Activated T-helper 1 cell treated with anti-CD3 and anti-CD28 coated beads, Interleukin-2, amount 50 U/mL, for 16 hours (primary cell): ENCODE measurements around the gene MRPS22.

Experiments used
- DNase-seq, 2 donors: peaks; one replicate each; pipeline ENCODE4 v3.0.0-alpha.2; 2020; ENCODE audit warnings: low read depth in 1 of 2, low spot score in 1 of 2

MRPS22 gene

GRCh38 chr3:139311557-139311956 is 32.3 kb upstream of the MRPS22 start:
- no peak for DNase-seq

GRCh38 chr3:139312416-139312815 is 31.4 kb upstream of the MRPS22 start:
- DNase-seq, result no peak

DNA sequence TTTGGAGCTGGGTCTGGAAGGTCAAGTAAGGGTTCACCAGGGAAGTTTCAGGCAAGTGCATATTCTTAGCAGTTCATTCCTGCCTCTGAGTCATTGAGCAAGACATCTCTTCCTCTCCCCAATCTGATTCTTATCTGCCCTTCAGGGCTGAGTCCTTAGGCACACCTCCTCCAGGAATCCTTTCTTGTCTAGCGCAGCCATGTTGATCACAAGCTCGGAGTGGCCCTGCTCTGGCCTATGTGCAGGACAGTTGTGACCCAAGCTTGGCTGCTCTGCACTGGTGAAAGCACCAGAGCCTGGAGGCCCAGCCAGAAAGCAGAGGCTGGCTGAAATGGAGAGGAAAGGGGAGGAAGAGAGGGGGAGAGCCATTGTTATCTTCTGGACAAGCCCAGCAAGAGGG is 30.9 kb upstream of the MRPS22 start:
- DNase-seq, result no peak

- no peak for DNase-seq
Observed at GRCh38 chr3:139313921-139314320, 29.9 kb upstream of the MRPS22 start.

DNA sequence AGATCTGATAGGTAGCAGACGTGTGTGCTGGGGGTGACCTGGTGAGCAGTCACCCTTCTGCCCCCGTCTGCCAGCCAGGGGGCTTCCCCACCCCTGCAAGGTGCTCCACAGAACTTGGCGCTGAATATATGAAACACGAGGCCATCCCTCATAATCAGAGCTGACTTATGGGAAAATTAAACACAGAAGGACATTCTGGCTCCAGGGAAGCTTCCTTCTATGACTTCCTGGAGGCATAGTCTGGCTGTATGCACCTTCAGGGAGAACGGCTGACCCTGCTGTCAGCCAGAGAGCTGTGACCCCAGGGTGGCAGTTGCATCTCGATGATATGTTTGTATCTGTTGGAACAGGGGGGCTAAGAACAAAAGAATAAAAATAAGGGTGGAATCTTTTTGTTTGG is 26.6 kb upstream of the MRPS22 start:
- no peak for DNase-seq

DNA sequence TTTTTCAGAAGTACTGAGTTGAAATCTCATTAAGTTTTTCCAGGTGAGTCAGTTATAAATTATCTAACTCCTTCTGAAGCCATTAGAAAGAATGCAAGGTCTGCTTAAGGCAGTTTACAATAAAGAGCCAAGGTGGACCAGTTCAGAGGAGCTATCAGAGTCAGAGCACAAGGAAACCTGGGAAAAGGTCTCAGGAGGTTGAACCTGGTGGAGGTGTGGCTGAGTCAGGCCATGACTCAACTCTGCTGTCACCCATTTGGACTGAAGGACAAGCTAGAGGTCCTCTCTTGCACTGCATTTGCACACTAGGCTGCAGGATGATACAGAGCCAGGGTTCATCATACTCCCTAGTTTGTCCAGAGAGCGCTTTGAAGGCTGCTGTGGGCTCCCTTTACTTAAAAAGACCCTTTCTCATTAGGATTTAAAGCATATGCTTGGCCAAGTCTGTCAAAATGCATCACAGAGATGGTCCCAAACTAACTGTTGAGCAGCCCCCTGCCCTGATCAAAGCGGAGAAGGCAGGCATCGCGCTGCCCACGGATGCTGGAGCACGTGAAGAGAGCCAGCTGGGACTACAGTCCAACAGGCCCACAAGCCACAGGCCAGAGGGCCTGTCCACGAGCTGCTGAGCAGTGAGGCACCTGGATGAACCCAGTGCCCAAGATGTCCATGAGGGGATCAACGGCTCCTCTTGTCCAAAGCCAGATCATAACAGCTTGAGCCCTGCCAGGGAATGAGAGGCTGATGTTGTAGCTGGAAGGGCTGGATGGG is 26.0 kb upstream of the MRPS22 start:
- no peak for DNase-seq

GRCh38 chr3:139318431-139318816 is 25.4 kb upstream of the MRPS22 start:
- no peak for DNase-seq

GRCh38 chr3:139318826-139319225 is 25.0 kb upstream of the MRPS22 start:
- no peak for DNase-seq

- no peak for DNase-seq
Observed at GRCh38 chr3:139319428-139320402, 24.1 kb upstream of the MRPS22 start.

- DNase-seq, result no peak
Observed at GRCh38 chr3:139320551-139321309, 23.1 kb upstream of the MRPS22 start.

DNA sequence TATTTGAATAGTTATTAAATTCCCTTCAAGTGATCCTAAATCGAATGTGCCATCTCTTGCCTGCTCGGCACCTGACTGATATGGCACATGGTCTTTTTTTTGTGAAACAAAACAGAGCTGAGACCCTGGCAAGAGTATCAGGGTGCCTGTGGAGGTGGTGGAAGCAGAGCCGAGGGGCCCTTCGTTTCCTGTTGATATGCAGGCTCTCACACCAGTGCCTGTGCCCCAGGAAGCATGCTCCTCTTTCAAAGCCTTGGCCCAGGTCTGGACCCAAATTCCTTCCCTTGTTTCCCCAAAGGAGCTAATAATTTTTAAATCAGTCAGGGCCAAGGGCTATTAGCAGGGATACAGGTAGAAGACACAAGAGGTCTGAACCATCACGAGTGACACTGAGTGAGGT is 21.5 kb upstream of the MRPS22 start:
- no peak for DNase-seq

DNA sequence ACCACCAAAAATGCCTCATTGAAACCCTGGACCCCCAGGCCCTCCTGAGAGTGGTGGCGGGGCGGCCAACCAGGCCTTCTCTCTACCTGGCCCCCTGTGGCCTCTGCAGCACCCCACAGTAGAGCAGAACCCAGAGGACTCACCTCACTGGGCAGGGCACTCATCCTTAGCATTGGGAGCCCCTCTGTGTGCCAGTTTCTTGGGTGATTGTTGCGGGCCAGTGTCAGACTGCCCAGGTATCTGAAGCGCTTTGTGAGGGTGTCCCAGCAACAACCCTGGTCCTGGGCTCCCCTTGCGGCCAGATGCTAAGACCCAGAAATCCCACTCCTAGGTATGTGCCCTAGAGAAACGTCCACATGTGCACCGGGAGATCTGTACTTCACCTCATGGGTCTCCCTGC is 20.7 kb upstream of the MRPS22 start:
- no peak for DNase-seq

- DNase-seq, result no peak
Observed at GRCh38 chr3:139324456-139324855, 19.4 kb upstream of the MRPS22 start.

DNA sequence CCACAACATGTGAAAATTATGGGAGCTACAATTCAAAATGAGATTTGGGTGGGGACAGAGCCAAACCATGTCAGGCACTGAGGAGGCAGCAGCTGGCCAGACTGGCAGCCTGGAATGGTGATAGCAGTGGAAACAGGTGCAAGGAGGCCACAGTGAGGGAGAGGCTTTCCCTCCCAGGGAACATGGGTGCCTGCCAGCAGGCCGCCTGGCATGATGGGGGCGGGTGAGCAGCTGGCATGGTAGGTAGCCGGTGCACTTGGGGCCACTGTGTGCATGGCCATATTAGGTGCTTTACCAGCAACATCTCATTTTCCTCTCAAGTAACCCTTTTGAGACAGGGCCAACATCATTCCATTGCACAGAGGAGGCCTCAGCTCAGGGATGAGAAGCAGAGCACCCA is 18.3 kb upstream of the MRPS22 start:
- no peak for DNase-seq

- DNase-seq, result no peak
Observed at GRCh38 chr3:139326131-139326530, 17.7 kb upstream of the MRPS22 start.

DNA sequence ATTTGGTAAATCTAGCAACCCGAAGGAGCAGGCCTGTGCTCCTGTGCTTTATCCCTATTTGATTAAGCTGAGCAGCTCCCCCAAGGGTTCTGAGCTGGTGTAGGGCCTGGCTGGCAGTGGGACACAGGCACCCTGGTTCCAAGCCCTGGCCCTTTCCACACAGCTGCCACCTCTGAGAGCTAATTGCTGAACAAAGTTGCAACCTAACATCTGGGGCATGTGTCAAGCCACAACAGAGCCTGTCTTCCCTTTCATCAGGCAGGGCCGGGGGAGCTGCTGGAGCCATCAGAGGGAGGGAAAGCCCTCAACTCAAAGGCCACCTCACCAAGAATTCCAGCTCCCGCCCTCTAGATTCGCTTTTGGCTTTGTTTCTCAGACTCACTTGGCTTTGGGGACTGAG is 17.1 kb upstream of the MRPS22 start:
- DNase-seq, result no peak

DNA sequence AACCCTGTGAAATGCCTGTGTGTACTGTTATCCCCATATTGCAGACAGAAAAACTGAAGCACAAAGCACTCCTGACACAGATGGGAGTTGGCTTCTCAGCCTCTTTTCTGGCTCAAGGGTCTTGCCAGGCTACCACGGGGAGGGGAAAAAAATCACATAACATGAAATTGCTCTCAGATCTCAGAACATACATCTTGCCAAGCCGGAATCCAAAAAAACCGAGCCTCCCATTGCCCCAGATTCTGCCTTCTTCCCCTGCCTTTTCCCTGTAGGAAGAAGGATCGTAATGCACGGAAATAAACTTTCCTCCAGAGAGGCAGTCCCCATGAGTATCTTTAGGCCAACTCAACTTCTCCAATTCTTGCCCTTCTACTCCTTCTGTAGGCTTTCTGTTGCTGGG is 16.6 kb upstream of the MRPS22 start:
- no peak for DNase-seq

- no peak for DNase-seq
Observed at GRCh38 chr3:139327861-139328260, 16.0 kb upstream of the MRPS22 start.

GRCh38 chr3:139328356-139328755 is 15.5 kb upstream of the MRPS22 start:
- no peak for DNase-seq

GRCh38 chr3:139329364-139329850 is 14.4 kb upstream of the MRPS22 start:
- peak; percentile 77 to 83 for DNase-seq

GRCh38 chr3:139332092-139332491 is 11.7 kb upstream of the MRPS22 start:
- DNase-seq, result no peak
